HL-60 (cell line): ENCODE data around the gene RBM38.

Experiments
- CTCF ChIP-seq: IDR thresholded peaks from one replicate; pipeline ENCODE4 v1.5.1; 2011; ENCODE audit warnings: low read length, control low read depth, inconsistent platforms; ENCODE audit not compliant: insufficient read depth
- REST ChIP-seq: IDR thresholded peaks from 2 replicates; pipeline ENCODE4 v1.6.1; 2012; ENCODE audit warnings: low read depth; ENCODE audit not compliant: insufficient replicate concordance
- SPI1 ChIP-seq: IDR thresholded peaks from 2 replicates; pipeline ENCODE4 v1.6.1; 2012; ENCODE audit warnings: low read depth, mild to moderate bottlenecking, borderline replicate concordance

- TF ChIP-seq REST (no peak), CTCF (no peak), SPI1 (no peak)
Measured at GRCh38 chr20:57404419-57405072, 13.3 kb downstream of the RBM38 start.
